Transverse colon (tissue), 4 donors: Measurements from ENCODE around the gene VAC14.

Source experiments
- POLR2A ChIP-seq: fragments of 450-650 bp; IDR thresholded peaks from one replicate; pipeline ENCODE4 v1.6.1; 2016; ENCODE audit warnings: antibody characterized with exemption, mild to moderate bottlenecking, moderate library complexity
- POLR2AphosphoS5 ChIP-seq, 3 donors: sonication (generic); formaldehyde crosslinking; IDR thresholded peaks; one replicate each; pipeline ENCODE4 v1.6.1; 2016; ENCODE audit warnings: antibody characterized with exemption in 3 of 3
- TF ChIP-seq, protein P1 (sequence below), 5 experiments: fragments of 200-600 bp in 3 of 5; fragments of 450-650 bp in 2 of 5; sonication (generic) in 3 of 5; IDR thresholded peaks; 1 replicate in 2 of 5; 2 replicates in 3 of 5; pipeline ENCODE4 v1.5.1; 2016 to 2017; ENCODE audit warnings: antibody characterized with exemption in 5 of 5, inconsistent platforms in 3 of 5, mild to moderate bottlenecking in 2 of 5, moderate library complexity in 1 of 5

DNA sequence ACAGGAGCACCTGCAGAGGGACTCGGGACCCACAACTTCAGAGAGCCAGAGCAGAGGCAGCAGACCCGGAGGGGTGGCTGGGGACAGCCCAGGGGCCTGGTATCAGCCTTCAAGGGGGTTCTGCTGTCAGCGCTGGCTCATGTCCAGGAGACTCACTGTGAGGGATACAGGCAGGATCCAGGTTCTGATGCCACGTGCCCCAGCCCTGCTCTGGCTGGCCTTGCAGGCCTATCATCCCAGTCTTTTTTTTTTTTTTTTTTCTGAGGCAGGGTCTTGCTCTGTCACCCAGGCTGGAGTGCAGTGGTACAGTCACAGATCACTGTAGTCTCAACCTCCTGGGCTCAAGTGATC, 106.1 kb downstream of the VAC14 start:
- TF ChIP-seq, protein P1, sequence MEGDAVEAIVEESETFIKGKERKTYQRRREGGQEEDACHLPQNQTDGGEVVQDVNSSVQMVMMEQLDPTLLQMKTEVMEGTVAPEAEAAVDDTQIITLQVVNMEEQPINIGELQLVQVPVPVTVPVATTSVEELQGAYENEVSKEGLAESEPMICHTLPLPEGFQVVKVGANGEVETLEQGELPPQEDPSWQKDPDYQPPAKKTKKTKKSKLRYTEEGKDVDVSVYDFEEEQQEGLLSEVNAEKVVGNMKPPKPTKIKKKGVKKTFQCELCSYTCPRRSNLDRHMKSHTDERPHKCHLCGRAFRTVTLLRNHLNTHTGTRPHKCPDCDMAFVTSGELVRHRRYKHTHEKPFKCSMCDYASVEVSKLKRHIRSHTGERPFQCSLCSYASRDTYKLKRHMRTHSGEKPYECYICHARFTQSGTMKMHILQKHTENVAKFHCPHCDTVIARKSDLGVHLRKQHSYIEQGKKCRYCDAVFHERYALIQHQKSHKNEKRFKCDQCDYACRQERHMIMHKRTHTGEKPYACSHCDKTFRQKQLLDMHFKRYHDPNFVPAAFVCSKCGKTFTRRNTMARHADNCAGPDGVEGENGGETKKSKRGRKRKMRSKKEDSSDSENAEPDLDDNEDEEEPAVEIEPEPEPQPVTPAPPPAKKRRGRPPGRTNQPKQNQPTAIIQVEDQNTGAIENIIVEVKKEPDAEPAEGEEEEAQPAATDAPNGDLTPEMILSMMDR (IDR thresholded peaks at IDR 0.05), result no peak
- TF ChIP-seq POLR2AphosphoS5 (IDR thresholded peaks at IDR 0.05) (no peak), POLR2A (no peak)
